8988T (cell line): ENCODE measurements around the gene KRT81.
"Not testable (repeated sequence)": the region's sequence is repeated elsewhere in the genome, so short reads cannot be mapped to it uniquely, and the experiment has no call there.

Experiments
- DNase-seq: peaks from one replicate; pipeline ENCODE4 v3.0.0; 2011

The KRT81 gene

DNA sequence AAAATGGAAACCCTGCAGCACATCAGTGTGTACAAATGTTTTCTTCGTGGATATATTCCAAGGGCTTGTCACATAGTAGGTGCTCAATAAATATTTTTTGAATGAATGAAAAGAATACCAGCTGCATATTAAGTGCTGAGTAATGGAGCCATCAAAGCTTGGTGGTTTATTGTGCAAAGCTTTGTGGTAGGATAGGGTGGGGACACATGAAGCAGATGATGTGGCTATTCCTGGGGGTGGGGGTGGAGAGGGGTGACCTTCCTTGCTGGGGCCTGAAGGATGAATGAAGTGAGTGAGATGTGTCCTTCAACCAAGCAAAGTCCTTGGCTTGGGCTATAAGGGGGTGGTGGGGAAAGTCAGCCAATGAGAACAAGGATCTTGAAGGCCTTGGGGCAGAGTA, 4.3 kb upstream of the KRT81 start:
- DNase-seq: no peak

GRCh38 chr12:52294803-52295202, 3.5 kb upstream of the KRT81 start:
- no peak for DNase-seq

DNA sequence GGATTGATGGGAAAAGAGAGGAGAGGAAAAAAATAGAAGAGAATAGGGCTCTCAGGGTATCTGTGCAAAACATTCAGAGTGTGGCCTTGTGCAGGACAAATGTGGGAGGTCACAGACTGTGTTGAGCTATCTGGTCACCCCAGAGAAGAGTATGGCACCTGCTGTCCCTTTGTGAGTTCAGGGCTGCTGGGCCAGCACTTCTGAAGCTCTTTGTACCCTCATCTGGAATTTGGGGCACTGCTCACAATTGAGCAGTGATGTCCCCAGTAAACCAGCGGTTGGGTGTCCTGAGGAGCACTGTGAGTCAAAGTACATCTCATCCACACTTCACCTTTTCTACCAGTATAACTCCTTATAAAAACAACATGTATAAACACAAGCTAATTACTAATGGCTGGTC, 2.6 kb upstream of the KRT81 start:
- no peak for DNase-seq

GRCh38 chr12:52290483-52291134, 725 bp downstream of the KRT81 start:
- DNase-seq: not testable (repeated sequence)

GRCh38 chr12:52287816-52288805, 3.2 kb downstream of the KRT81 start:
- DNase-seq: not testable (repeated sequence)

- not testable (repeated sequence) for DNase-seq
Observed at GRCh38 chr12:52286857-52287785, 4.2 kb downstream of the KRT81 start.

DNA sequence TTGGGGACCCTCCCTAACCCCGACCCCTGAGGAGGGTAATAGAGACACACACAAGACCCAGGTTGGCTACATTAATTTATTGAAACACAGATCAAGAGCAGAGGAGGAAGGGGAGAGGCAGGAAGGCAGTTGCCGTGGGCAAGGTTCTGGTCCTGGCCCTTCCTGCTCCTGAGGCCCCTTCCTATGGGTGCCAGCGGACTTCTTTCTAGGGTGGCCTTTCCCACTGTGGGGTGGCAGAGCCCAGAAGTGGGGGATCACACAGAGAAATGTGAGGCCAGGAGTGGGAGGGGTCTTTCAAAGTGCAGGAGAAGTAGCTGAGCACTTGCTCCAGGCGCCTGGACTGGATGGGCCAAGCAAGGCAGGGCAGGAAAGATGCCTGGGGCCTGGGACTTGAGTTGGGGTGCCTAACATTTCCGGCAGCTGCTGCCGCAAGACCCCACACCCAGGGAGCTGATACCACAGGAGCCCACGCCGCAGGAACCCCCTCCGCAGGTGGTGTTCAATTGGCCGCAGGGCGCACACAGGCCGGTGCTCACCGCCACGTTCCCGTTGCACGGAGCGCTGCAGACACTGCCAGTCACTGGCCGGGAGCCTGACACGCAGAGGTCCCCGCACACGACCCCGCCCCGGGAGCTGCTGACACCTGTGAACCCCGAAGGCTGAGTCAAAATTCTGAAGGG, 5.3 kb downstream of the KRT81 start:
- DNase-seq: no peak

GRCh38 chr12:52285172-52285745, 6.1 kb downstream of the KRT81 start:
- DNase-seq: no peak

- DNase-seq: no peak
Observed at GRCh38 chr12:52284562-52285171, 6.7 kb downstream of the KRT81 start.

- DNase-seq: no peak
Observed at GRCh38 chr12:52280796-52281560, 10.4 kb downstream of the KRT81 start.

DNA sequence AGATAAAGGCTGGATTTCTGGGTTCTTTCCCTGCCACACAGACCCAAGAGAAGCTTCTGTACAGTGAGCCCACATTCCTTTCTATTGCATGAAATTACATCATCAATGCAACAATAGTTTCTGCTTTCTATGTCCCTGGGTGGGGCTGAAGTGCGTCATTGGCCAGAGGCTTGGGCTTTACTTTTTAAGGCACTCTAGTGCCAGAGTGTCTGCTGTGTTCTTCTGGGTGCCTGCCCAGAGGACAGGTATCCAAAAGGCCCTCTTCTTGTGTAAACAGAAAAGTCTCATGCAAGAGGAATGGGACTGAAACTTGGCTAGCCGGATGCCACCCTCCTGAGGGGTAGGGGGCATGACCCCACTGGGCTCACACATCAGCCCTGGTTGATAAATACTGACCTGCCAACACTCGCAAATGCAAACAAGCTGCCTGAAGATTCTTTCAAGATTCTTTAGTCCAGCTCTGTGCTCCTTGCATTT, 11.0 kb downstream of the KRT81 start:
- no peak for DNase-seq

- DNase-seq: no peak
Observed at GRCh38 chr12:52279422-52280318, 11.7 kb downstream of the KRT81 start.

DNA sequence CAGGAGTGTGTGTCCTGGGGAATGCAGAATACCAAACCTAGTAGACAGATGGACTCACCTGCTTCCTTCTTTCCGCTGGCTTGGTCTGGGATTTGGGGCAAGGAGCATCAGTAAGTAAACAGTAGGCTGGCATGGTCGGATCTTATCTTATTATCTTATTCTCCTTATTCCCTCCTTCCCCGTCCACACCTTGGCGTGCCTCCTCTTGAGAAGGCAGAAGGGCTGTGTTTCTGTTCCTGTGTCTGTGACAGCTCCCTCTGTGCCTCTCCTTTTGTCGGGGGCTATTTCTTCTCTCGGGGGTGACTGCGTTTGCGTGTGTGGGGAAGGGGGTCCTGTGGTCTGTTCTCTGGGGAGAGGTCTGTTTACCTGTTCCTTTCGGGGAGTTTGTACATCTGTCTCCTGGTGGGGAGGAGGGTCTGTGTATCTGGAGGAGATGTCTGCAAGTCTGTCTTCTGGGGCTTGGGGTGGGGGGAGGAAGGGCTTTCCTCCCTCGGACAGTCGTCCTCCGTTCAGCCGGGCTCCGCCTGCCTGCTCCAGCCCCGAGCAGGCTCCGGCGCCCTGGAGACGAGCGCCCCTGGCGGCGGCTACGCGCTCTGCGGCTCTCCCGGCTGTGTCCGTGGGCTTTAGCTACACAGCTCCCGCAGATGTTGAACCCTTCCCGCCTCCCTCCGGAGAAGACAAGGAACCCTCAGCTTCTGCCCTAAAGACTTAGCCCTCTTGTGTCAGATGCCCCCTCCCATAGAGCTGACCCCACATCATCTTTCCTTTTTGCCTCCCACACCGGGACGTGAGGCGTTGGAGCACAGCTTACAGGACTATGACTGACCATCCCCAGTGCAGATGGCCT, 12.5 kb downstream of the KRT81 start:
- DNase-seq: peak; percentile 89

DNA sequence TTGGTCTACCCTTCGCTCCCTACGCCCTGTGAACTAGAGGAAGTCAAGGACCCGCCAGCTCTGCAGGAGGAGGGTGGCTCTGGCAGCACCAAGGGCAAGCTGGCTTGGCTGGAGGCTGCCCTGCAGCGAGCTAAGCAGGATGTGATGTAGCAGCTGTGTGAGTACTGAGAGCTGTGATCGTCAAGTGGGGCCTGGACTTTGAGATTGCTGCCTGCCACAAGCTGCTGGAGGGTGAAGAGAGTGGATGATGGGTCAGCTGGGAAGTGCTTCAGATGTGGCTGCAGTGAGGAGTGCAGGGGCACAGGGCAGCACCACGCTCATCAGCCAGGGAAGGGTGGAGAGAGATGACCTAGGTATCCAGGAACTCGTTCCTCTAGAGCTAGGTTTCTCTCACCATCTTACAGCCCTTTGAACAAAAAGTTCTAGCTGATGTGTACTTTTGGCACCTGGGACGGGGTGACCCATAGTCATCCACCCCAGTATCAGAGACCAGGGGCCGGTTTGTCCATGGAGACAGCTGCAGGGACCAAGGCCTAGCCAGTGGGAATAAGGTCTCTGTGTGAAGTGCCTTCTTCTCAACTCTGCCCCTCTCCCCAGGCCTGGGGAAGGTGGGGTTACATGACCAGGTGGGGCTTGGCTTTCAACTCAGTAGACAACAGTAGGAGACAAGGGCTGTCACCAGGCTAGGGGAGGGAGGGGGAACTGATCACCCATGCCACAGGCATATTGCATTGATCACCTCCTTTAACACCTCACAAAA, 13.7 kb downstream of the KRT81 start:
- DNase-seq: no peak

DNA sequence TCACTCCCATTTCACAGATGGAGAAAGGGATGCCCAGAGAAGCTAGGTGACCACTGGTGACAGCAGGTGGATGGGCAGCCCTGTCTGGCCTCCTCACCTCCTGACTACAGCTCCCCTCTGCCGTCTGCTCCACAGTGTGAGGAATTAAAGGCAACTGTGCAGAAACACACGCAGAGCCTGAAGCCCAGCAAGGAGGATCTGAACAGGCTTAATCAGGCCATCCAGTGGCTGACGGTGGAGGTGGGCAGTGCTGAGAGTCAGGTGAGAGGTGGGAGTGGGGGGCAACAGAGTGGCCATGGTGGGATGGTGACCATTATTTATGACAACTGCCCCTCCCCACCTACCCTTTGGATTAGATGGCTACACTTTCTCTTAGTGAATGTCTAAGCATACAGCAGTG, 15.6 kb downstream of the KRT81 start:
- no peak for DNase-seq

DNA sequence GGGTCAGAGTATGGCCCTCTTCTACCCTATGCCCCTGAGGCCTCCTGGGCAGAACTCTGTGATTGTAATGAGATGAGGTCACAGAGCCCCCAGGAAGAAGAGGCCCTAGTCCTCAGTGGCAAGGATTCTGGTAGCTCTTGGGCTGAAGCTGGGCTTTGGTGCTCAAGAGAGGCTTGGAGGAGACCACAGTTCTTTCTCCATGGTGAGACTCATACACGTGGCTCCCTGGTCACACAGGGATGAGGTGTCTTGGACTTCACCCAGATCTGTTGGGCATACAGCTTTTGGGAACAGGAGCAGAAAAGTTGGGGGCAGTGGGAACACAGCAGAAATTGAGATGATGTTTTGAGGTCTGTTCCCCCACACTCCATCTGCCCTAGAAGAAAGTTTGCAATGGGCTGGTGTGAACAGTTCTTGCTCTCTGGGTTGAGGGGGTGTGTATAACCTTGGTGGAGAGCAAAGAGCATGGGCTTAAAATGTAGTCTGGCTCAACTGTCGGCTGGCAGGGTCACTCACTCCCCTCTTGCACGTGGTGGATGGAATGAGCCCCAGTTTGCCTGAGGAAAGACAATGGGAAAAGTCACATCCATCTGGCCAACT, 16.7 kb downstream of the KRT81 start, which contains the start of gene KRT86:
Gene KRT86, plus strand, starts transcription at position 125 of the 600 bp plus-strand sequence. CDS start 27,272 bp downstream, outside the sequence.
- no peak for DNase-seq

GRCh38 chr12:52271158-52271557, 20.2 kb downstream of the KRT81 start:
- DNase-seq: no peak
